NCI-H1694 (cell line): ENCODE measurements around the gene ASCL2.
"Not testable (repeated sequence)": the region's sequence is repeated elsewhere in the genome, so short reads cannot be mapped to it uniquely, and the experiment has no call there.

ENCODE experiments used
- DNase-seq: peaks from one replicate; lab custom pipeline; 2025; lab: John Stamatoyannopoulos, UW

The ASCL2 gene

DNA sequence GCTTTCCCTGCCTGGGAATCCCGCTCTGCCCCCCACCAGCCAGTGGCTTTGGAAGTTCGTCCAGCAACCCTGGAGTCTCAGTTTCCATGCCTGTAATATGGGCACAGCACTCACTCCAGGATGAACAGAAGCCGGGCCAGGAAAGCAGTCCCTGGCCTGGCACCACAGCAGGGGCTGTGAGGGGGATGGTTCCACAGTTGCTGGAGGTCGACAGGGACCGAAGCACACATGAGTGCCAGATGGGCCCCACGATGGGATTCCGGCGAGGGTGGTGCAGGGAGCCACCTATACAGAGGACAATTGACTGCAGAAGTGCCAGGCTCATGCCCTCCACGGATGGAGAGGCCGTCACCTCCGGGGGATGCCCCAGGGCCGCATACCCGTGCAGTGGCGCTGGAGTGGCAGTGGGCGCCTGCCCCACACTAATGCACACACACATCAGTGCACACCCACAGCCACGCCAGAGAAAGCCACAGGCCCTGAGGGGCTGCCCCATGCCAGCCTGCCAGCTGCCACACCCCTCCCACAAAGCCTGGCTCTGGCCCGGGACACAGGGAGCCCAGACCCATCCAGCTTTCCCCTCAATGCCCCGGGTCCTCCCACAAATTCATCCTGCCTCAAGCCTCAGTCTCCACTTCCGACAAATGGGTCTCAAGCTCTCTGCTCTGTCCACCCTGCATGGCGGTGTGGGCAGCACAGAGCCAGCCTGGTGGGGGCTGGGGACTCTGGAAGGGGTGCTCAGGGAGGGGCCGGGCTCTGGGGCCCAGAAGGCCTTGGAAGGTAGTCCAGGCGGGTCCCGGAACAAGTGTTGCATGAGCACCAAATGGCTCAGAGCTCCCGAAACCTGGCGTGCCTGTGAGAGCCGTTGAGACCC lies 9.7 kb downstream of the ASCL2 start:
- no peak for DNase-seq

DNA sequence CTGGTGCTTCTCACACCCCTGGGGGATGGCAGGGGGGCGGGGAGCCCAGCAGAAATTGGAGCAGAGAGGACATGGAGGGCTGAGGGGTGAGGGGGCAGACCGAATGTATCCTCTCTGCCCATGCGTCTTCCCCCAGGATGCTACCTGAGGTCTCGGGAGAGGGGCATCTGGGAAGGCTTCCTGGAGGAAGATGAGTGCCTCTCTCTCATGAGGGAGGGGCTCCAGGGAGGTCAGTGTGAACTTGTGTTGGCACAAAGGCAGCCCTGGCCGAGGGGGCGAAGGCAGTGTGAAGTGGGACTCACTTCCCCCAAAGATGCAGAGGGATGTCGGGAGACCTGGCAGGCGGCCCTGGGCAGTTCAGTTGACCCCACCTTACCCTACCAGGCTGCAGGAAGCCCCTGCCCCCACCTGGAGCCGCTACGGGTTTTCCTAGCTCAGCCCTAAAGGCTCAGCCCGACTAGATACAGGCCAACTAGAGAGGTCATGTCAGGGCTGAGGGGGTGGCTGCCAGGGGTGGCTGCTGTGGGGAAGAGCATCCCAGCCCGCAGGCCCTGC lies 10.4 kb downstream of the ASCL2 start:
- DNase-seq: no peak

DNA sequence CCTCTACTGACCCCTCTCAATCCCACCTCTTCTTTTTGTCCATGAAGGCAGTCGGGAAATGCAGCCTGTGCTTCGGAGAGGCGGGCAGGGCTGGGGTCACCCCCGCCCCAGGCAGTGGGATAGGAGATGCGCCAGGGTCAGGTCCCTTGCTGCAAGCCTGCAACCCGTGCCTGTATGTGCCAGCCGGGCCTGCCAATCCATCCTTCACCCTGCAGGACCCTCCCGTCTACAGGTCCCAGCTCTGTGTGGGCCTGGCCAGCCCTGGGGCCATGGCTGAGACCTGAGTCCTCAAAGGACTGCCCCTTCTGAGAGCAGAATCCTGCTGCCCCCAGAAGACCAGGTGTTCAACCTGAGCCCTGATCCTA lies 10.9 kb downstream of the ASCL2 start:
- no peak for DNase-seq

DNA sequence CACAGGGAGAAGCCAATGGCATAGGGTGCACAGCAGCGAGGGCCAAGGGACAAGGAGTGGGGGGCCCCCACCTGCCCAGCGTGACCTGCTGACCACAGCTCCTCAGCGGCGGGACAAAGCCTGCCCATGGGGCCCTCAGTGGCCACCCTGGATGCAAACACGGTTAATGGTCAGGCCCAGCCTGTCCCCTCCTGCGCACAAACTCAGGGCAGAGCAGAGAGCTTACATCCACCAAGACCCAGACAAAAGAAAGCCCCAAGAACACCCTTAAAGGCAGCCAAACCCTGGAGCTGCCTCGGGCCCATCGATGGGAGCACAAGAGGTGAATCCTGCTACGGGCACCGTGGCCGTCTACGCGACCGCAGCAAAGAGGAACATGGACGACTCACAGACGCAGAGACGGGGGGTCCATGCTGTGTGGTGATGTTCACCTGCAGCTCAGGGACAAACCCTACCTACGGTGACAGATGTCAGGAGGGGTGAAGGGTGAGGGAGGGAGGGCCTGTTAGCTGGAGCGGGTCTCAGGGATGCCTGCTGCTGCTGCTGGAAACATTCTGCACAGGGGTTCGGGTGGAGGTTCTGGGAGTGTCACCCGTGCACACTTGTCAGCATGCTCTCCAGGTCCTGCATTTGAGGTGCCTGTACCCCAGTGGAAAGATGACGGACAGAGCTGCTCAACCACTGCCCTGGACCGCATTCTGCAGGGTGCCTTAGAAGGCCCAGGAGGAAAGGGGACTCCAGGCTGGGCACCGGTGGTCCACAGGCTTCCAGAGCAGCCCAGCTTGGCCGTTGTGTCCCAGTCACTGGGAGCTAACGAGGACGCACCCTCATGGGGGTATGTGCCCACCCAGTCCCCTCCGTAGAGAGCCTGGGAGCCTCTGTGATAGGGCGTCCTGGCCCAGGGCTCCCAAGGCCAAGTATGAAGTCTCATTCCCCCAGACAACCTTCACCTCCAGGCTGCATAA lies 11.6 kb downstream of the ASCL2 start:
- DNase-seq: no peak

DNA sequence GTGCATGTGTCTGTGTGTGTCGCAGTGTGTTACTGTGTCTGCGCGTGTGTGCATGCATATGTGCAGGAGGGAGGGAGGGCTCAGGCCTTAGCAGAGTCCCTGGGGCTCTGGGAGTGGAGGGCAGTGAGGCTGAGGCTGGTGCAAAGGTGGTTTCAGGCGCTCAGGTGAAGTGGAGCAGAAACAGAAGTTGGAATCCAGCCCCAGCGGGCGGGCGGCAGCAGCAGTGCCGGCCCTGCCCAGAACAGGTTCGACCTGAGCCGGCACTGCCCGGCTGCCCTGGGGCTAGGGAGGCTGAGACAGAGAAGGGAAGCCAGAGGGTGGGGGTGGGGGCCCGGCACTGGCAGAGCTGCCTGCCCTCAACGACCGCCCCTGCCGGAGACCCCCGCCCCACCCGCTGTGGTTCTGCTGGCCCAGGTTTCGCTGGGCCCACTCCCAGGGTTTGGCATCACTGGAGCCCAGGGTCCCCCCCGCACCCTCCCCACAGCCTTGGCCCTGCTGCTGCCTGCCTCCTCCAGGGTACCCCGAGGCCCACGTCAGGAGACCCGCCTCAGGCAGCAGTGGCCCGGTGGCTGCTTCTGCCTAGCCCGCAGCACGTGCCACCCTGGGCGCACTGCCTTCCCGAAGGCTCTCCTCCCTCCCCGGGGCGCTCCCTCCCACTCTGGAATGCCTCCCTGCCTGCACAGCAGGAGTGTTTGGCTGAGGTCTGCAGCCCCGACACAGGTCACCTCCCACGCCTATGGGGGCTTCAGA lies 13.3 kb downstream of the ASCL2 start:
- no peak for DNase-seq

DNA sequence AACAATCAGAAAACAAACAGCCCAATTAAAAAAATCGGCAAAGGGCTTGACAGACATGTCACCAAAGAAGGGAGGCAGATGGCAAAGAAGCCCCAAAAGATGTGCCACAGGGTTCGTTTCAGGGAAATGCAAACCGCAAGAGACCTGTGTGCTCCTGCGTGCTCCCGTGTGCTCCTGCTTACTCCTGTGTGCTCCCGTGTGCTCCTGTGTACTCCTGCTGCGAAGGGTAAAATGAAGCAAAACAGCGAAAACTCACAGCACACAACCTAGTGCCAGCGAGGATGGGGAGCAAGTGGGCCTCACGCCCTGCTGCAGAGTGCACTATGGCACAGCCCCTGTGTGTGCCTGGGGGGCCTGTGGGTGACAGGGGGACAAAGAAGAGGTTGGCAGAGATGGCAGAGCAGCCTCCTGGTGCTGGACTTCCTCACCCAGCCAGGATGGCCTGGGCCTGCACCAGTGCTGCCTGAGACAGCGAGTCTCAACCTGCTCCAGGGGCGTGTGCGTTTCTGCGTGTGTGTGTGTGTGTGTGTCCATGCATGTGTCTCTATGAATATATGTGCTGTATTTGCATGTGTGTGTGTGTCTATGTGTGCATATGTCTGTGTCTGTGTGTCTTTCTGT lies 14.0 kb downstream of the ASCL2 start:
- no peak for DNase-seq

DNA sequence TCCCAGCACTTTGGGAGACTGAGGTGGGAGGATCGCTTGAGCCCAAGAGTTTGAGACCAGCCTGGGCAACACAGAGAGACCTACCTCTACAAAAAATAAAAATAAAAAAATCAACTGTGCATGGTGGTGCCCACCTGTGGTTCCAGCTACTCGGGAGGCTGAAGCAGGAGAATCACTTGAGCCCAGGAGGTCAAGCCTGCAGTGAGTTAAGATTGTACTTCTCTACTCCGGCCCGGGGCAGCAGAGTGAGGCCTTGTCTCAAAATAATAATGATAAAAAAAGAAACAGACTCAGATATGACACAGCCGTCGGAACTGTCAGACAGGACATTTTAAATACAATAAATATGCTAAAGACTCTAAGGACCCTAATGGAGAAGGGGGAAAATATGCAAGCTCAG lies 18.4 kb downstream of the ASCL2 start:
- no peak for DNase-seq

DNA sequence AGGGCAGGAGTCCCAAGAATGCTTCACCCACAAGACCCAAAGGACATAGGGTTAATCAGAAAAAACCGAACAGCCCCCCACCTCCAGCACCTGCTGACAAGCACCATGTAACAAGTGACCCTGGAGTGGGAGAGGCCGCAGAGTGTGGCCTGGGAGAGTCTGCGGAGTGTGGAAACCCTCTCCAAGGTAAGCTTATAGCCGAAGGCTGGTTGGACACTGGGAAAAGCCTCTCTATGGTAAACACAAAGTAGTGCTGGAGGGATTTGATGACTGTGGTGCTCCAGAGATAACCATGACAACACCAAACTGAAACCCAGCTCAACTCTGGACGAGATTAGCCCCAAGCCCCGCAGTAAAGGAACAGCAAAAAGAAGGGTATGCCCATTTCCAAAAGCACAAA lies 19.2 kb downstream of the ASCL2 start:
- DNase-seq: no peak

DNA sequence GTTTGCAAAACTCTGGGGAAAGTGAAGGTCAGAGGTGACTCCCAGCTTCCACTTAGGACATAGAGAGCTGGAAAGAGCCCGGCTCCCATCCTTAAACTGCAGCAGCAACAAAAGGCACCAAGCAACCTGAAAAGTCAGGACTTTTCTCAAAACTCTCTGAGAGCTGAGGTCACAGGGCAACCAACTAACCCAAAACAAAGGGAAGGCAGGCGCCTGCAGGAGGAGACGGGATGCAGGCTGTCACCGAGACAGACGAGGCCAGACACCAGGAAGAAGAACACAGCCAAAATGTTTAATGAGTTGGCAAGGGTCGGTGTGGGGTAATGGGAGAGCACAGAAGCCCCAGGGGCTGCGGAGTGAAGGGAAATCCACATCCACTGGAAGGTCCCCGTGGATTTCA lies 19.9 kb downstream of the ASCL2 start:
- DNase-seq: no peak

DNA sequence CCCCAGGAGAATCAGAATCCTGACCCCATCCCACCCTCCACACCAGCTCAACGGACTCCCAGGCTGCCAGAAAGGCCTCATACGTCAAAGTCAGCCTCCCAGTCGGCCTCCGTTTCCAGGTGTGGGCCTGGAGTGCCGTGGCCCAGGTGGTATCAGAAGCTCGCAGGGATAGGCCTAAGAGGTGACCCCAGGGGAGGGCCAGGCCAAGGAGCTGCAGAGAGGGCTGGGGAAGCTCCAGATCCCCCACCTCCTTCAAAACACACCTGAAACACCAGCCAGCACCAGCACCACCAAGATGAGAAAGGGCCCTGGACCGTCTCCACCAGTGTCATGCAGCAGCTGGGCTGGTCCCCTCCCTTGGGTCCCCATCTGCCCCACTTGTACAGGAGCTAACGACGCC lies 20.3 kb downstream of the ASCL2 start:
- no peak for DNase-seq

DNA sequence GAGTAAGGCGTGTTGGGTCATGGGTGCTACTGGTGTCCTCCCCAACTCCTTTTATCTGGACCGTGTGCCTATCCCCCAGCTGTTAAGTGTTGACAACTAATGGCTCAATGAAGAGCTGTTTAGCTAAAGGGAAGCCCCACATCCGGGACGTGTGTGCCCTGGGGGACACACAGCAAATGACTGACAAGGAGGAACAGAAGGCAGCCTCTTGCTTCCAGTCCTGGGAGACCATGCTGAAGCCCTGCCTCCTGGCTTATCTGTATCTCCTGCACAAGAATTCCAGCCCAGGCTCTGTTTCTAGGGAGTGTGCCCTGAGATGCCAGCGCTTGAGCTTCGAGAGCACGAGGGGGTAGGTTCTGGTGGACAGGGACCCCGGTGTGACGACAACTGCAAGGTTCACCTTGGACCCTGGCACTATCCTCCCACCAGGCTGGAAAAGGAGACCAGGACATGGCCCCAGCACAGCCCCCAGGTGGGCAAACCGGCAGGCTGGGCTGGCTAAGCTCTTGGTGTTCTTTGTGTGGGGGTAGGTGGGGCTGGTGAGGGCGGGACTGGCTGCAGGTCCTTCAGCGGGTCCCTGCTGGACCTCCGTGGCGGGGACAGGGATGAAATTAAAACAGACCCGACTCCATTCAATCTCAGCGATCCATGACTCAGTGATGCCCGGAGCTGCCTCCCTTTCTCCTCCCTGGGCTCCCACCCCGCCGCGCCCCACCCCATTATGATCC lies 21.0 kb downstream of the ASCL2 start:
- no peak for DNase-seq

DNA sequence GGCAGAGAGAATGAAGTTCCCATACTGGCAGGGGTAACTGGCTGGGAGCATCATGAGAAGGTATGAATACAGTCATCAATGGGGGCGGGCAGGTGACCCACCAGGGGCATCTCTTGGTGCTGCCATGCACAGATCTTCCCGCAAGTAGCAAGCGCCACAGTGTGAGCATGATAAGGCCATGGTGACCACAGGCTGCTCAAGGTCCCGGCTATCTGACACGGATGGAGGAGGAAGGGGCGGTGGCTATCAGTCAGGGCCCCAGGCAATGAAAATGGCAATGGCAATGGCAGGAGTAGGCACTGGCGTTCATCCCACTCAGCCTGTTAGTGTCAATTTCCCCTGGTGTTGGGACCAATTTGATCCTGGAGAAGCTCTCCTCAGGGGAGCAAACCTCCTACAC lies 21.6 kb downstream of the ASCL2 start:
- no peak for DNase-seq

DNA sequence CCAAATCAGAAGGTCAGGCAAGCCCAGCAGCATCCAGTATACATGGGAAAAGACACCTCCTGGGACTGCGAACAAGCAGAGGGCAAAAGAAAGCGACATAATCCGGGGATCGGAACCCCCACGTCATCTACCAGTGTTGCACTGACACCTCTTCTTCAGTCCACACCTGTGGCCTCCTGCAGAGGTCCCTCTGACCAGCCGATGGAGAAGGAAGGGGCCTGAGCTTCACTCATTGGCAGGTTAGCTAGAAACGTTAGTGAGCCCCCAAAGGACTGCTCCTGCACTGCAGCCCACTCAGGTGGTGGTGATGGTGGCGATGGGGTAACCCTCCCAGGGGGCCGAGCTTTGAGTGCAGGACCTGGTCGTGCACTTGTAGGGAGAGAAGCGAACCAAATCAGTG lies 22.1 kb downstream of the ASCL2 start:
- no peak for DNase-seq

DNA sequence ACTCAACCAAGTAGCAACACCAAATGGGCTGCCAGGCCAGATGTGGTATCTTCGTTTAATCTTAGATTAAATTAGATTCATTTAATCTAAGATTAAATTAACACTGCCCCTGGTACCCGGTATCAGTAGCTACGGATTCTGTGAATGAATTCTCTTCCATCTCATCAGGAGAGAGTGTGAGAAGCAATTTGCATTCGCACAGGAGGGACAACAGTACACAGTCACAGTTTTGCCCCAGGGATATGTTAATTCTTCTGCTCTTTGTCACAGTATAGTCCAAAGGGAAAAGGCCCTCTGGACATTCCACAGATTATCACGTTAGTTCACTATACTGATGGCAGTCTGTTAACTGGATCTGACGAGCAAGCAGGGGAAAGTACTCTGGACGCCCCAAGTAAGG lies 22.9 kb downstream of the ASCL2 start:
- no peak for DNase-seq

DNA sequence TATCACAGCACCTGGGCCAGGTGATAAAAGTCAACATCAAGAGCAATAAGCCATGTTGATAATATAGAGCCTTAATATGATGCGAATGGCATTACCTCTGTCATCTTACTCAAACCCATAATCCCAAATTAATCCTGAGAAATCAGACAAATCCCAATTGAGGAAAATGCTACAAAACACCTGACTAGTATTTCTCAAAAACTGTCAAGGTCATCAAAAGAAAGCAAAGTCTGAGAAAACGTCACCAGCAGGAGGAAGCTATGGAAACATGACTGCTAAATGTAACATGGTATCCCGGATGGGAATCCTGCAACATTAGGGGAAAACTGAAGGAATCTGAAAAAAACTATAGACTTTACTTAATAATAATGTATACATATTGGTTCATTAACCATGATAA lies 29.6 kb downstream of the ASCL2 start:
- no peak for DNase-seq

DNA sequence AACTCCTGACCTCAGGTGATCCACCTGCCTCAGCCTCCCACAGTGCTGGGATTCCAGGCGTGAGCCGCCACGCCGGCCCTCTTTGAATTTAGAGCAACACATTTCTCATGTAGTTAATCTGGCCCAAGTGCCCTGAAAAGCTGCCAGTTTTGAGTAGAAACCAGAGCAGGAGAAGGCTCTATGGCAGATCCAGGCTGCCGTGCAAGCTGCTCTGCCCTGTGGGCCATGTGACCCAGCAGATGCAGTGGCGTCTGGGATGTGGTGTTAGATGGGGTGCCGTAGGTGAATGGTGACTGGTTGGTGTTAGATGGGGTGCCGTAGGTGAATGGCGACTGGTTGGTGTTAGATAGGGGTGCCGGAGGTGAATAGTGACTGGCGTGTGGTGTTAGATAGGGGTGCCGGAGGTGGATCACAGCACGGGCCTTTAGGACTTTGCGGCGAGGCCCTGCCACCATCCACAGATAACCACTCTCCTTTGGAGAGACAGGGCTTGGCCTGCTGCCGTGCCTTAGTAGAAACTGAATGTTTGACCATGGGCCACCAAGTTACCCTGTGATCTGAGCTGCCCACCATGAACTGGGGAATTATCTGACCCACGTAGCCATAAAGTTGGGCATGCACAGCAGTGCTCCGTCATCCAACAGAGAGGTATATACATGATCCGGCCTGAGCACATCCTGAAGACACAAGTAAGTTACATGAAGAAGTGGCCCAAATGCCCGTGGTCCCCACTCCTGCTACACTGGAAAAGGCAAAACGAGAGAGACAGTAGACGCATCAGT lies 32.7 kb downstream of the ASCL2 start:
- no peak for DNase-seq

DNA sequence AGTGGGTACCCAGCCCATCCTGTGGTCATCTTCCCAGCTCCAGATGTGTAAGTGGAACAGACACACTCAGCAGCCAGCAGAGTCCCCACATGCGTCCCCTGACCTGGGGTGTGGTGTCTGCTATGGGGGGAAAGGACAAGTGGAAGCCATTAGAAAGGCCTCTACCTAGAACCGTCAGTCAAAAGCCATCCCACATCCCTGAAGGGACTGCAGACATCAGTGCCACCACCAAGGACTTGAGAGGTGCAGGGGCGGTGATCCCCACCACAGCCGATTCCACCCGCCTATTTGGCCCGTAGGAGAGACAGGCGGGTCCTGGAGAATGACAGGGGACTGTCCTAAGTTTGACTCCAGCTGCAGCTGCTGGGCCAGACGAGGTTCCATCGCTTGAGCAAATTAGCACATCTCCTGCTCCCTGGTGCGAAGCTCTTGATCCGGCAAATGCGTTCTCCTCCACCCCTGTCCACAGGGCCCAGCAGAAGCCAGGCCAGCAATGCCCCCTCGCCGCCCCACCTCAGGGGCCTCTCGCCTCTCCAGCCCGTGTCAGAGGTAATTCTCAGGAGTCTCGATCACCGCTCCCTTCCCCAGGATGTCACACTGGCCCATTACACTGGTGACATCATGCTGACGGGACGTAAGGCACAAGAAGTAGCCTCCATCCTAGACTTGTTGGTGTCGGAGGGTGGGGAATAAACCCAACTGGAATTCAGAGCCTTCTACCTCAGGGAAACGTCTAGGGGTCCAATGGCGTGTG lies 33.8 kb downstream of the ASCL2 start:
- DNase-seq: not testable (repeated sequence)

DNA sequence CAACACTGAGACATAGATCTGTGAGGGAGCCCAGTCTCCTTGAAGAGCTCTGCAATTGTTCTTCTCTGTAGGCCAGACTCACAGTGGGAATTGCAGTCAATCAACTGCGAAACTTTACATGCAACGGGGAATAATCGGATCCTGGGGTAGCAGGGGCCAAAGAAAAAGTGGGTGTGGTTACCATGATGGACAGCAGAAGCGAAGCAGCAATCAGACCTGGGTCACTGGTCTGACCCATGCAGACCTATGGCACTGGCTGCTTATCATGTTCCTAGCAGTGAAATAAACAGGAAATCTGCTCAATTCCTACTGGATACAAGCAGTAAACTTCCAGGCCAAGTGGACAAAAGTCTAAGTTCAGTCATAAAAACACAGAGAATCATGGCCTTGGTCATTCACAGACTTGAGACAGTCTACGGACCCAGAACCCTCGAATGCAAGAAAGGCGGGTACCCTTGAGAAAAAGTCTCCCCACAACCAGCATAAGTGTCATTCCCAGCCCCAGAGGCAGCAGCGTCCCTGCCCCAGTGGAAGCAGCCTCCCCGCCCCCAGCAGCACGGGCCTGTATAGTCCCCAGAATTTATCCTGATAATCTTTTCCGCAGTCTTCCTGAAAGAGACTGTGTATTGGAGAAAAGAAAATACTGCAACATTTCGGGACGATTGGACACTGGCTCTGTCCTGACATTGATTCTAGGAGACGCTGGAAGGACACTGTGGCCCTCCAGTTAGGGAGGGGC lies 34.6 kb downstream of the ASCL2 start:
- DNase-seq: no peak

DNA sequence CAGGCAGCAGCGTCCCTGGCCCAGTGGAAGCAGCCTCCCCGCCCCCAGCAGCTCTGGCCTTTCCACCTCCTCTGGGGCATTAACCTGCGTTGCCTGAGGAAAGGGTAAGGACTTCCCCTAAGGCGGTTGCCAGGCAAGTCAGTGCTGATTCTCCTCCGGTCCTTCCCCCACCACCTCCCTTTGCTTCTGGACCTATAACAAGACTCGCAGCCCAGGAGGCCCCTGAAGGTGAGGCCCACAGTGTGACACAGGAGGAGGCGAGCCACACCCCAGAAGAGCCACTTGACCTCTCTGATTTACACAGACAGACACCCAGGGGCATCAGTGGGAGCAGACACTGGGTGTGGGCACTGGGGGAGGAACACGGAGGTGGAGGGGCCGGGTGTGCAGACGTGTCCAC lies 35.4 kb downstream of the ASCL2 start:
- no peak for DNase-seq
